Keratinocyte (primary cell): ENCODE results near the gene TMEM26.

Experiments used
- CTCF ChIP-seq, 3 experiments: IDR thresholded peaks in 1 of 3; conservative IDR thresholded peaks in 1 of 3; optimal IDR thresholded peaks in 1 of 3; 2 replicates in 2 of 3; 3 replicates in 1 of 3; pipeline versions ENCODE3 to v1.5.1; 2011; ENCODE audit warnings: low read length in 3 of 3, mild to moderate bottlenecking in 3 of 3, moderate library complexity in 2 of 3, control low read depth in 1 of 3, inconsistent platforms in 1 of 3; ENCODE audit not compliant: insufficient read depth in 2 of 3; ENCODE audit errors: extremely low read depth in 1 of 3
- EZH2 ChIP-seq: IDR thresholded peaks from one replicate; pipeline ENCODE4 v1.6.1; 2012; ENCODE audit warnings: inconsistent platforms, mild to moderate bottlenecking, low read length, moderate library complexity

- TF ChIP-seq CTCF (optimal IDR thresholded peaks at IDR 0.05 in 1 of 3, IDR thresholded peaks at IDR 0.05 in 1 of 3, conservative IDR thresholded peaks at IDR 0.05 in 1 of 3; ENCODE audit: extremely low read depth in 1 of 3, insufficient read depth in 2 of 3, low read length in 3 of 3) (no peak), EZH2 (no peak)
These were observed 37.4 kb downstream of the TMEM26 start for GRCh38 chr10:61415824-61416223.
